ENCODE results near the gene NAALADL2.
"Not testable (repeated sequence)": the region's sequence is repeated elsewhere in the genome, so short reads cannot be mapped to it uniquely, and the experiment has no call there.

Gene NAALADL2

DNA sequence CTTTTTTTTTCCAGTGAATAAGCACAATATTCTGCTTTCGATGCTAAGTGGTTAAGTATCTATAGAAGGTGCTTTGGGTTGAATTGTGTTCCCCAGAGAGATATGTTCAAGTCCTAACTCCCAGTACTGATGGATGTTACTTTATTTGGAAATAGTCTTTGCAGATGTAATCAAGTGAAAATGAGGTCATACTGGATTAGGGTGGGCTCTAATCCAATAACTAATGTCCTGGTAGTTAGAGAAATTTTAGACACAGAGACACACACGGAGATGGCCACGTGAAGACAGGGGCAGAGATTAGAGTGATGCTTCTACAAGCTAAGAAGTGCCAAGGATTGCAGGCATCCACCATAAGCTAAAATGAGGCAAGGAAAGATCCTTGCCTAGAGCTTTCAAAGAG is 662.3 kb downstream of the NAALADL2 start:
- no peak for DNase-seq

DNA sequence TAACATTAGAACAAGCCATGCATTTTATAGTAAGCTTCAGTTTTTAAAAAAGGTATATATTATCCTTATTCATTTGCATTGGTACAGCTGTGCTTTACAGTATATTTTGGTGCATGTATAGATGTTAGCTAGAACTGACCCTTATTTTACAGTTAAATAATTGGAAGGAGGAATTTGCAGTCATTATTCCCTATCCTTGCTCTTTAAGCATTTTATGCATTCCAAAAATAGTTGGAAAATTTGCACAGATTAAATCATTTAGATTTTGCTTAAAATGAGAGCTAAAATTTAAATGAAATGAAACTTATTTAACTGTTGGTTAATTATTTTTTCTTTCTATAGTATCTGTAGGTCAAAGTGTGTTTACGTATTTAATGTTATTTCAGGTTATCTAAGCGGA is 667.1 kb downstream of the NAALADL2 start:
- DNase-seq = no peak

DNA sequence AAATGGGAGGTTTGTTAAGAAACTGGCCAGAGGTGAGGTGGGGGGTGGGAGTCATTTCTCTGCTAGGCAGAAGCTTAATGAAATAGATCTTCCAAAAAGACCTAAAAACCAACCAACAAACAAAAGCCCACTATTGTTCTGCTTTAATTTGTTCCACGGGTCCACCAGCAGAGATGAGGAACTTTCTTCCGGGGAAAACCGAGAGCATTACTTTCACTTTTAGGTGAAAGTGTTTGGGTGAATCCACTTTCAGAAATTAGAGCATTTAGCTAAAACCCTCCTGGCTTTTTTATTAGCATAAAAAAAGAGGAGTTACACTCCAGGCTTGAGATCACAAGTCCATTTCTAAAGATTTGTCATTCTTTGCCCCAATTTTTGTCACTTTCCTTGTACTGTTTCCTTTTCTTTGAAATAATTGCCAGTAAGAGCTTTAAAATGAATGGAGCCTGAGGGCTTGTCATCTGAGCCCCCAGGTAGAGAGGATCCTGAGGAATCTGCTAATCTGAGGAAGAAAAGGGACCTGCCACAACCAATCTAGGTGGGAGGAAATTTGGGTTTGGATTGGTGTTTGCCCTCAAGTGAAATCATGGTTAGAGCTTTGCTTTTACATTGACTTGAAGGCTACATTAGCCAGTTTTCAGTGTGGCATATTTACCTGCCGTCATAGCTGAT is 667.6 kb downstream of the NAALADL2 start:
- no peak for DNase-seq

DNA sequence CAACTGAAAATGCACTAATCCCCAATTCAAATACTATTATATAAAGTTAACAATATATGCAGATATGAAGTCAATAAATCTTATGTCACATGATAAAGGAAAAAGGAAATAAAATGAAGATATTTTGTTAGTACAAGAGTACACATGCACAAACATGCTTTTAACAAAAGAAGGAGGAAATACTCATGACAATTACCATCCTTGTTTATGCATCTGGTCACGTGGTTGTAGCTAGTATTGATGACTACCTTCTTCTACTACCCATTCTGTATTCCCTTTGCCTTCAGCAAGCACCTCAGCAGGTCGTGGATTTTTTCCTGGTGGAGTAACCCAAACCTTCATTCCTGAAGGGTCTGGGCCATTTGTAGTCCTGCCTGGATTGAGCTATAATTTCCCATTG is 669.6 kb downstream of the NAALADL2 start:
- DNase-seq = not testable (repeated sequence)

DNA sequence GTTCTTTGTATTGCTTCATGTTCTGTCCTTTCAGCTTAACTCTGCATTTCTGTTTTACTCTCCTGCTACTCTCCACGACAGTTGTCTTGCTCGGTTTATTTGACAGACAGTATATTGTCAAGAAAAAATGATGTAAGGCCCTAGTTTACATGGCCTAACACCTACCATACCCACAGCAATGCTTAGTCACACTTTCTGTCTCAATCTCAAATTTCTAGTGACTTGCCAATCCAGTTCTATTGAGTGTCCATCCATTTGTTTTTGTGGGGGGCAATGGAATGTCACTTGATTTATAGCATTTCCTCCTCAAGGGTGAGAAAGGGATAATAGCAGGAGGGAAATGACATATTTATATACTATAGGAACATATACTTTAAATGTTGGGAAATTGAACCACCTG is 676.2 kb downstream of the NAALADL2 start:
- no peak for DNase-seq

DNA sequence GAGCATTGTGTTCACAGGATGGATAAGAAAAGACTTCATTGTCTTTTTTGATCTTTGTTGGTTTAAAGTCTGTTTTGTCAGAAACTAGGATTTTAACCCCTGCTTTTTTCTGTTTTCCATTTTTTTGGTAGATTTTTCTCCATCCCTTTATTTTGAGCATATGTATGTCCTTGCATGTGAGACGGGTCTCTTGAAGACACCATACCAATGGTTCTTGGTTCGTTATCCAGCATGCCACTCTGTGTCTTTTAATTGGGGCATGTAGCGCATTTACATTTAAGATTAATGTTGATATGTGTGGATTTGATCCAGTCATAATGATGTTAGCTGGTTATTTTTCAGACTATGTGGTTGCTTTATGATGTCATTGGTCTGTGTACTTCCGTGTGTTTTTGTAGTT is 687.0 kb downstream of the NAALADL2 start:
- DNase-seq = no peak

DNA sequence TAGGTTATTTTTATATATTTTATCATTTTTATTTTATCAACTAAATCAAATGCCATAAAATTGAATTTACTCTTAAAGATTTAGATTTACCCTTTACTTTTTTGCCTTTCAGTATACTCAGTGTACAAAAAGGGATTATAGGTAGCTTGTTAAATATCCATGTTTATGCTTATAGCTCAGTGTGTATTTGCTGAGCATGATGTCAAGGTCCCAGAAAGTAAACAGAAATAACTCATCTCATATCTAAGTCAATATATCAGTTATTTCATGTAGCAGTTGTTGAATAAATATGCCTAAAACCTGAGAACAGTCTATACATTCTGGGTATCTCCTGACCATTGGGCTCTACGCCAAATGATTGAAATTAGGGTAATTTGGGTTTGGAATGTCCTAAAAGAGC is 693.8 kb downstream of the NAALADL2 start:
- no peak for DNase-seq

DNA sequence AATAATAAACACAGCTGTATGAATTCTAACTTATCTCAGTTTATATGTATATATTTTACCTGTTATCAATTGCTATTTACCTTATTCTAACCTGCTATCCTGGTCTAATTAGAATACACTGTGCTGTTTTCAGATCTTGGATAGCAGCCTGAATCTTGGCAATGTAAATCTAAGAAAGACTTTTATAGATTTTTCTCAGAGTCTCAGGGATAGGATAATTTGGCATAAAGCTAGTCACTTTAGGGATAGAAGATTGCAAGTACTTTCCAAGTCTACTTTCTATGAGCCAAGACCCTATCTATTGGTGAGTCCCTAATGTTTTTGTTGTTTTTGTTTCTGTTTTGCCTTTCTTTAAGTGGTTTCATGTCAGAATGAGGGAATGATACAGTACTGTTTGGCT is 695.7 kb downstream of the NAALADL2 start:
- DNase-seq = no peak

DNA sequence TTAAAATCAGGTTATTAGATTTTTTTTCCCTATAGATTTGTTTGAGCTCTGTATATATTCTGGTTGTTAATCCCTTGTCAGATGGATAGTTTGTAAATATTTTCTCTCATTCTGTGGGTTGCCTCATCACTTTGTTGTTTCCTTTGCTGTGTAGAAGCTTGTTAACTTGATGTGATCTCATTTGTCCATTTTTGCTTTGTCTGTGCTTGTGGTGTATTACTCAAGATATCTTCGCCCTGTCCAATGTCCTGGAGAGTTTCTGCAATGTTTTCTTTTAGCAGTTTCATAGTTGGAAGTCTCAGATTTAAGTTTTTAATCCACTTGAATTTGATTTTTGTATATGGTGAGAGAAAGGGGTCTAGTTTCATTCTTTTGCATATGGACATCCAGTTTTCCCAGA is 699.1 kb downstream of the NAALADL2 start:
- no peak for DNase-seq

DNA sequence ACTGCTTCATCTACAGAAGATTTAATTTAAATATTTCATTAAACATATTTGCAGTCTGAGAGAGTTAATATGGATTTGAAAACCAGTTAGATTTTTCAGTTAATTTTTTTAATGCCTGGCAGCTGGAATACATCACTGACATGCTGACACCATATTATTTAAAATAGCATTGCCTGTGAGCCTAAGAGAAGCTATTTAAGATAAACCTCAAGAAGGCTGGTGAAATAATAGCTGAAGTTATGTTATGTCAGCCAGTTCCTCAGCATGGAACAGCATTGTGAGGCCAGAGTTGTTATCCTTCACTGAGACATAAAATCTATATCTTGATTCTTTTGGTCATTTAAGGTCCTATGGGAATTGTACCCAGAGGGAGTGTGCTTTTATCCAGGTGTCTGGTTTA is 705.2 kb downstream of the NAALADL2 start:
- no peak for DNase-seq

DNA sequence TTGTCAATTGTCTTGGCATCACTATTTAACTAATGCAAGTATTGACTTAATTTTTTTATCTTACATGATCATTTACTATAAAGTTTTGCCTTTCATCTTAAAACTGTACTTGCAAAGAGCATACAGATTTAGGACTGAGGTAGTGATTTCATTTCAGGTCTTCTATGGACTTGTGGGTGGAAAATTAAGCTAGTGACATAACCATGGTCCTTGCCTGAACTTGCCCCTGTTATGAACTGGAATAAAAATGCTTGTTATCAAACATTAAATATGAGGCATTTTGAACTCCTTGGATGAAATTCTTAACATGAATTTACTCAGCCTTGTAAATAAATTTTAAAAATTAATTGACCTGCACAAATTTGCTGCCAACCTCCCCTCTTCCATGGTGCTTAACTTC is 712.0 kb downstream of the NAALADL2 start:
- no peak for DNase-seq

DNA sequence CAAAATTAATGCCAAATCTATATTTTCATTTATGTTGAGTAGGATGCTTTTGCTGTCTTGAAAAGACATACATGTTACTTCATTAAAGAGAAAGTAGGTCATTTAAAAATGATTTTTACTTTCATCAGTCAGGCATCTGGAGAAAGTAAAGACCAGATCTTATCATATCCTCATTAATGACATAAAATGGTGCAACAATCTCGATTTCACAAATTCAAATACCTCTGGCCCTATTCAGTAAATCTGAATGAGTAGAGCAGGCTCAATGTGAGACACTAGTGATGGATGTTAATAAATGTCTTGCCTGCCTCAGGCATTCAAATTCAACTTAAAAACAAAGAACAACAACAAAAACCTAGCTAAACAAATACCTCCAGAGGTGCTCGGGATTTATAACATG is 714.1 kb downstream of the NAALADL2 start:
- no peak for DNase-seq

DNA sequence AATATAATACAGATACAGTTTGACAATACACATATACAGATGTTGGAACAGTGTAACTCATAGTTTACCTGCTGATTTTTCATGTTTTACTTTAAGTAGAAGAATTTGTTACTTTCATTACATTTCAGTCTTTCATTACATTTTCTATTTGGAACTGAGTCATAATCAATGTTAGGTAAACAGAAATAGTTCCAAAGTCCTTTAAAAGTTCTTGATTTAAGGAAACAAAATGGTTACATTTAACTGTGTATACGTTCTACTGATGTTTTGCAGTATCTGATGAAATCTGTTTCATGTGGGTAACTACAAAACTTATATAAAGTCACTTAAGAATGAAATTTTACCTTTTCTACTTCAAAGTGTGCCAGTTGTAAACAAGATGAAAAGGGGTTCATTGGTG is 721.2 kb downstream of the NAALADL2 start:
- DNase-seq = no peak

DNA sequence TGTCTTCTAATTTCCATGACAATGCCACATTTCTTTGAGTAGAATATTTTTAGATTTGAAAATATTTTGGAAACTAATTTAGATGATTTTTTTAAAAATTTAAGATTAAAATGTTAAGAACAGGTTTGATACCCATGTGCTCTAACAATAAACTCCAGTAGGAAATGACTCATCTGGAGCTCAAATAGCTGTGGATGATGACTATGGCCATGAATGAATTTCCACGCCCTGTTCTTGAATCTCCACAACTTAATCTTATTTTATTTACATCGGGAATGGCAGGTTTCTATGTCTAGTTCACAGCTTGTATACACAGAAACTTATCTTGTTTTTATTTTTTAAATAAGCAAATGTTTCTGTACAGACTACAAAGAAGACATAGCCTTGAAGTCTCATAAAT is 726.8 kb downstream of the NAALADL2 start:
- no peak for DNase-seq

DNA sequence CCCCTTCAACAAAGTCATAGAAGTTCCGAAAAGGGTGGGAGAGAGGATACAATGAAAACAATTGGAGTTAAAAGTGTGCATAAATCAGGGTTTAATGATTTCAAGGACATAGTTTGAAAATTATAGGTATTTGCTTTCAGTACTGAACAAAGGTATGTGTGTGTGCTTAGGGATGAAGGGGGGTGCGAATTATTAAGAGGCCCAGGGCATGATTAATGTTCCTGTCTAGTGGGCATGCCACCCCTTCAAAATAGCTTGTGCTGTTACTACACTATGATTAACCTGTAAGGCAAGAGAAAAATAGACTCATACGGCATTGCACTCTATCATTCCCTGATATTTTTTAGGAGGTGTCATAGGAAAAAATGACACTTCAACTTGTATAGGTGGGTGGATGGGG is 731.6 kb downstream of the NAALADL2 start:
- DNase-seq = no peak

DNA sequence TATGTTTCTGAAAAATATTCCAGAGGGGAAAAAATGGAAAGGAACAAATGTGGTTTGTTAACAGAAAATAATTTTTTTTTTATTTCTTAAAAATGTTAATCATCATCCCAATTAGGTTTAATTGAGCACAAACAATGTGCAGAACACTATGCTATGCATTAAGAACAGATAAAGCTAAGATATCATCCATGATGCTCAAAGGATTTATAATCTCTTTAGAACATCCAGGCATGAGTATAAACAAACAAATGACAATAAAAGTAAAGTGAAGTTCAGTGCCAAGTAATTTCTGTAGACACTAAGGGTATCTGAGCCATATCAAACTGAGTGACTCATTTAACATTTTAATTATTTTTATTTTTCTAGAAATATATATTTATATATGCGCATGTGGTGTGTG is 732.2 kb downstream of the NAALADL2 start:
- no peak for DNase-seq

DNA sequence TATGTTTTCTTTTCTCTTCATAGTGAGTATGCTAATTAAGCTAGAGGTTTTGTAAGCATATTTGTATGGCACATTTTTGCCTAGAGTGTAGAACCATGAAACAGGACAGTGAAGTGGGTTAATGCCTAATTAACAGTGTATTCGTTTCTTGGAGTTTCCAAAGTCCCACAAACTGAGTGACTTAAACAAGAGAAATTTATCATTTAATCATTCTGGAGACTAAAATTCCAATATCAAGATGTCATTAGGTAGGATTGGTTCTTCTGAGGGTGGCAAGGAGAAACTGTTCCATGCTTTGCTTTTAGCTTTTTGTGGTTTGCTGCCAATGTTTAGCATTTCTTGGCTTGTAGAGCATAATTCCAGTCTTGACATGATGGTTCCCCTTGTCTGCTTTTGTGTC is 734.2 kb downstream of the NAALADL2 start:
- DNase-seq = no peak

DNA sequence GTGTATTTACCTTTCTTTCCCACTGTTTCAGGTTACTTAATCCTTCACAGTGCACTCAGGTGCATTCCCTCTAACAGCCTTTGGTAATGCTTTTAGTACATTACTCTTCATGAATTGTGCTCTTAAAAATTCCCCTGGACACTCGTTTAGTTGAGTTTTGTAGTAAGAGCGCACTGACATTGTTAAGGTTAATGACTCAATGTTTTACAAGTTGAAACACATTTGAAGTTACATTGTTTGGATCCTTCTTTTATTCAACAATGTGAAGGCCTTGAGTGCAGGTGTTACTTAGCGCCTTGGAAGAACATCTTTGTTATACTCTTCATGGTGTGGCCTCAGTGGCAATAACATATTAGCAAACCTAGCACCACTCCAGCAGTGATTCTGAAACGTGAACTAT is 739.6 kb downstream of the NAALADL2 start:
- DNase-seq = no peak

DNA sequence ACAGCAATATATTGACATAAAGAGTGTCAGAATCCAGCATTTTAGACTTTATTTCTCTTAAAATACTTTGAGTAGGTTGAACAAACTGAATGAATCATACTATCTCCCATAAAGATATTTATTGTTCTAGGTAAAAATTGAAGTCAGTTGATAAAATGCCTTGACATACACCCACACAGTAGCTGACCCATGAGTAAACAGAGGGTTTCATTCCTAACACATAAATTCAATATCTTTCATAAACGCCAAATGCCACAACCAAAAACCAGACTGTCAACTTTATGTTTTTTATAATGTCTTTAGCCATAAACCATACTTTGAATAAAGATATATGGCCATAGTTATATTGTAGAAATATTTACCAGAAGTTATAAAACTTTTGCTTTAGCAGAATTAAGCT is 742.4 kb downstream of the NAALADL2 start:
- DNase-seq = no peak

DNA sequence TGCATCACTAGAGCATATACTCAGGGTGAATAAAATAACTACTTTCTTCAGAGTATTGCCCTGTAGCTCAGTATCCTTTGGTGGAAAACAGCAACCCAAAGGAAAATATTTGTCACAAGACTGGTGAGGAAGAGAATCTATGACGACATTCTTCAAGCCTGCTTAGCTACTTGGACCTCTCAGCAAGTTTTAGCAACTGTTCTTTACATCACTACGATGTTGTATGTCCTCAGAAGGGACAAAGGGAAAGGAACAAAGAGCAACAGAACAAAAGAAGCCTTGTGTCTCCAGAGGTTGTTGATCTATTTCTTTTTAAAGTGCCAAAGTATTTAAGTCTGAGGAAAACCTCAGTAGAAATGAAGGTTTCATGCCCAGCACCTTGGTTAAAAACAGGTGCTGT is 746.7 kb downstream of the NAALADL2 start:
- no peak for DNase-seq

DNA sequence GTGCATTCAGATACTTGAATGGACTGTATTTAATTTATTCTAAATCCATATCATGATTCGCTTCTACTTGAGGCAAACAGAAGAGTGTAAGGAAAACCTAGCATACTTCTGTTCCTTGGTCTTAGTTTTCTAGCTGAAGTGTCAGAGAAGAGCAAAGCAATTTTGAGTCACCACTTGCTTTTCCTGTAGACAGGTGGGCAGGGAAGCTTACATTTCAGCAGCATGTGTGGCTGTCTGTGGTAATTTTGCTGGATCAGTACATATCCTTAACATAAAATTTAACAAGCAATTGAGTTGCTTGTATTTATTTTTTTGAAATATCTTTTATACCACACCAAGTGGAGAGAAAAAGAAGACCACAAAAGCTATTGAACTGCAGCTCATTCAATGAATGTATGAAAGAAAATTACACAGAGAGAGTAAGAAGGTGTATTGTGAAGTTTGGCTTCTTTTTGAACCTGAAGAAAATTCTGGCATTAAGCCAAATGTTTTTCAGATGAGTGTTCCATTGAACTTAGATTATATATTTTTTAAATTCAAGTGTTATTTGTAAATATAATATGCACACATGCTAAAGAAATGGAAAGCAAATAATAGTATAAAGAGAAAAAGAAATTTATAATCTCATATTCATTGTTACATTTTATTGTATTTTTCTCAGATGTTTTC is 747.6 kb downstream of the NAALADL2 start:
- no peak for DNase-seq

DNA sequence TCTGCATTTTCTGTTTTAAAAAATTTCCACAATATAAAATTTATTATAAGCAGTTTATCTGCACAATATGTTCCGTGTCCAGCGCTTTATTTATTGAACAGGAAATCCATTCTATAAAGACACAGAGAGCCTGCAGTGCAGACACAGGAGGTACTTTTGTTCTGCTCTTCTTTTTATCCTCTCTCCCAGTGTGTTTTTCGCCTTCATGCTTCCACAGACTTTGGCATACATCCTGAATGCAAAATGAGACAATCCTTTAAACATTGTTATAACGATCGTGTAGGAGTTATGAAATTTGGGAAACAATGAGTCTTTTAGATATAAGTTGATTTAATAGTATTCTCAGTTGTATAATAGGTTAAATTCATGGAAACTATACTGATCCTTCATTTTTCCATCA is 749.2 kb downstream of the NAALADL2 start:
- no peak for DNase-seq

DNA sequence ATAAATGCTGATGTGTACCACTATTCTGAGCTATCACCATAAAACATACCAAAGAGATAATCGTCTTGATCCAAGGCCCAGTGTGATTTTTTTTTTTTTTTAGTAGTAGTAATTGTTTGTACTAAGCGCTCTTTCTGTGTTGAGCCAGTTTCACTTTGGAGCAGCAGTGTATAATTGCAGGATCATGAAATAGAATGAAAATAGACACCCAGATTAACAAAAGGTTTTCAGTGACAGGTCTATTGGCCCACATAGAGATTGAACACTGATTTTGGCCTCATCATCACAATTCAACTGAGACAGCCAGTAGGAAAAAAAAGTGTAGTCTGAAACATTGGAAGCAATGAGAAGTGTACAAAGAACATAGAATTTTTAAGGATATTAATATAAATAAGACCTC is 749.8 kb downstream of the NAALADL2 start:
- no peak for DNase-seq

DNA sequence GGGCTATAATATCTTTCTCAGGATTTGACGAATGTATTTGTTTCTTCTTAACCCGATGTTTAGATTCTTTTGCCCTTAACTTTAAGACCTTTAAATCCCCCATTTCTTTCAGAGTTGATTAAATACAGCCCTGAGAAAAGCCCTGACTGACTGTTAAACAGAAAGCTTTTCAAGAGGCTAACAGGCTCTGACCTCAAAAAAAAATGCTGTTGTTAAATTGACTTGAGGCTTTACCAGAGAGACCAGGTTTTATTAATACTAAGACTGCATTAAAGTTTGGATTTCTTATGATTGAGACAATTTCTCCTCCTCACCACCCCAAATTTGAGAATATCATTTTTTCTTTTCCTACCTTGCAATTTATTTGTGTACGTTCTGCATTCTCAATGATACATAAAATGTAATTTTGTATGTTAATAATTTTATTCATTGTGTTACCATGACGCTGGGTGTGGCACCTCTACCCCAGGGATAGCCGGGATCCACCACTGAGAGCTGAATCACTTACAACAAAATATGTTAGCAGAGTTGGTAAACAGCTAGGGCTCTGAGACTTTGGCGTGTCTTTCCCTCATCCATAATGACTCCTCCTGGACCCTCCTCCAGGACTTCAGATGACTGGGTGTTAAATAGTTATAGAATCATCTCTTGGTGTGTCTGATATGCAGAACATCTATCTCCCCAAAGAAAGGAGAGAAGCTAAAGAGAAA is 753.5 kb downstream of the NAALADL2 start:
- no peak for DNase-seq

DNA sequence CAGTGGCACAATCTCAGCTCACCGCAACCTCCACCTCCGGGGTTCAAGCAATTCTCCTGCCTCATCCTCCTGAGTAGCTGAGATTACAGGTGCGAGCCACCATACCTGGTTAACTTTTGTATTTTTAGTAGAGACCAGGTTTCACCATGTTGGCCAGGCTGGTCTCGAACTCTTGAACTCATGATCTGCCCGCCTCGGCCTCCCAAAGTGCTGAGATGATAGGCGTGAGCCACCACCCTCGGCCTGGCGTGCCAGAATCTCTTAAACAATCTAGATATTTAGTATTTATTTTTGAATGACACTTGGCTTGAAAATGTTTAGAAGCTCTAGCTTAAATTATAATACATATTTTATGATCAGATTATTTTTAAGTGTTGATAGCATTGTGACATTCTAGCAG is 755.0 kb downstream of the NAALADL2 start:
- DNase-seq = not testable (repeated sequence)

Data from SIG-M5 (cell line).